GM04504 (cell line): ENCODE measurements around the gene SGCD.

Experiments
- DNase-seq: peaks from one replicate; pipeline ENCODE4 v3.0.0-alpha.2; 2012; ENCODE audit warnings: low read depth

The SGCD gene

DNA sequence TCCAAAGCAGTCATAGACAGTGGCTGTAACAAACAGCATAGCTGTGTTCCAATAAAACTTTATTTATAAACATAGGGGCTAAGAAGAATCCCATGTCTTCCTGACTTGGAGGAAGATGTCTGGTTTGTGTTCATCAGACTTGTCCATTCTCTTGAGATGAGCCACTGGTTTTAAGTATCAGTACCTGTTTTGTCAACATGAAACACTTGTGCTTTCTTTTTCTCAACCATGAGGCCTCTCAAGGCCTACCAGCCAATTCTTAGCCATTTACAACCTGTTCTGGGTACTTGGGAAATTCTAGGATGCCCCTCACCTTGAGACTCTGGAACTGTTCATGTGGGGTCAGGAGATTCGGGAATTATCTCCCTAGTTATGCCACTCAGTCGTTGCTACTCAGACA is 368.8 kb downstream of the SGCD start:
- DNase-seq: no peak

DNA sequence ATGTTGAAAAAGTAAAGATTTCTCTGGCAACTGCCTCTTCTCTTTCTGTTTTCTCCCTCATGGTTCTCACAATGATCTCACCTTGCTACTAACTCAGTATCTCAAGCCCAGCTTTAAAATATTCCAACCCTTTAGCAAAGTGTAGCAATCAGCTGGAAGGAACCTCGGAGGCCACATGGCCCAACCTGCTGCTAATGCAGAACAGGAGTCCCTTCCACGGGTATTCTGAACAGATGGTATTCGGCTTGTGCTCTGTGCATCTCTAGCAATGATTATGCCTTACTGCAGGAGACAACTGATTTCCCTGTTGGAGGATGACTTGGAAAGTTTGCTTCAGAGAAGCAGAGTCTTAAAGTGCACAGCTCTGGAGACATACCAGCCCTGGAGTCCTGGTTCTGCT is 371.4 kb downstream of the SGCD start:
- DNase-seq: no peak

DNA sequence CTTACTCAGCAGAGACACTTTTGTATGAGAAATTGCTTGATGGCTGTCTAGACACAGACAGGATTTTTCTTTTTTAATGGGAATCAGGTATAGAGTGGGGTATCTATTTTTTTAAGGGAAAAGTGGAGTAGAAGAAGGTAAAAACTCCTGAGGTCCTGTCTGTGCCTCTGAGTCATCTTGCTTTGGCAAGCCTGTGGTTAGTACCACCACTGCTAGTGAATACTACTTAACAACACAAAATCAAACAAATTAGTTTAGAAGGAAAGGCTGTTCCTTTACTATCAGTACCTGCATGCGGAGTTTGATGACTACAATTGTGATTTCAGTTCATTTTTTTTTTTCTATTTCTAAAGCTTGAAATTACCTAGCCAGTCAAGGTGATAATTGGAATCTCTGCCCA is 372.2 kb downstream of the SGCD start:
- DNase-seq: no peak

DNA sequence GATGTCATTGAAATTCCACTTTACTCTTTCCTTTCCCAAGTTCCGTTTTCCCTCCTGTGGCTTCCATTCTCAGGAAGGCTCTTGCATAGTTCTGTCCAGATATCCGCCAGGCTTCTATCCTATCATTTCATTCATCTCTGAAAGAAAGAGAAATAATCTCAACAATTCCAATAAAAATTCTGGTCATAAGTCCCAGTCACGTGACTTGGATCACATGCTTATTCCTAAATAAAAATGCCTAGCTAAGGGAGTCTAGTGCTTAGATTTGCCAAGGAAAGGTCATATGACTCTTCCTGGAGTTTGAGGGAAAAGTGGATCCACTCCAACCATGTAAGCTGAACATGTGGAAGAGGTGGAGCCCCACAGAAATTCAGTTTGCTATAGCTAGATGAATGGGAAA is 377.2 kb downstream of the SGCD start:
- no peak for DNase-seq

DNA sequence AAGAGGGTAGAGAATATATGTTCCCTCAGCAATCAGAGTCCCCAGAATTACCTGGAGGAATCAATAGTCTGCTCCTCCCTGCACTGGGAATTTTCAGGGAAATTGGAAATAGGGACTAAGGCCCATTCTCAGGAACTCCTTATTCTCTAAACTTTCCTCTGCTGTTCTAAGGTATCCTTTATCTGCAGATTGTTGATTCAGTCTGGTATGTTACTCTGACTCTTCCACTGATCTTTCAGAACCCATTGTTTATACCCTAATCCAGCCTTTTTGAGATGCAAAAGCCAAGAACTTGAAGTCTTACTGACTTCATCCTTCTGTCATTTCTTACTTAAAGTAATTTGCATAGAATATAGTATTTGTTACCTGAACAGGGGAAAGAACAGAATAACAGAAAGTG is 379.7 kb downstream of the SGCD start:
- no peak for DNase-seq

DNA sequence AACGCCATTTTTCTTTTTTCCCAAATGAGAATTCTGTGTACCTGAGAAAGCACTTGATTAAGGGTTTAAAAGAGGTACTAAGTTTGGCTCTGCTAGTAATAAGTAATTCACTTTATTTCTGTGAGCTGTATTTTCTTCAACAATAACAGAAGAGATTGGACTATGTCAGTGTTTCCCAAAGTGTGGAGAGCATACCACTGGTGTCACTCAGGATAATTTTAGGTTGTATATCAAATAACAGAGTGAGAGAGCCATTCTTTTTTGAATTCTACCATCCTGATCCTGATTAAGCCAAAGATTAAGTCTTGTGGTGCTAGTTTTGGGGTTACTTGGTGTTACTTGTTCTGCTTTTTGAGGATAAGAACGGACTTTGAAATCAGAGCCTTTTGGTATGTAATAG is 380.8 kb downstream of the SGCD start:
- no peak for DNase-seq

DNA sequence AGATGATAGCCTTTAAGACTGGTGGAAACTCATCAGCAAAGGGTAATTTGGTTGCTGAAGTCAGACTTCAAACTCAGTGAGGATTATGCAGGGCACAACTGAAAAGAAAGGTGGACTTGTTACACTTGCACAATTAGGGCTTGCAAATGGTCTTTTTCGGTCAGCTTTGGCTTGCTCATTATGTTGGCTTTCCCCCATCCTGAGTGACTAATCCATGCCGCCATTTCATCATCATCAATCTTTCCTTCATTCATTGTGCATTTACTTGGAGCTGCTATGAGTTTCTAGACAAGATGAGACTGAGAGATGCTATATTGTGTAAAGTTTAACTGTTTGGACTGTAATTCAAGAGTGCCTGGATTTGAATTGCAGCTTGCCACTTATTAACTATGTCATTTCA is 388.3 kb downstream of the SGCD start:
- peak; percentile 25 for DNase-seq

DNA sequence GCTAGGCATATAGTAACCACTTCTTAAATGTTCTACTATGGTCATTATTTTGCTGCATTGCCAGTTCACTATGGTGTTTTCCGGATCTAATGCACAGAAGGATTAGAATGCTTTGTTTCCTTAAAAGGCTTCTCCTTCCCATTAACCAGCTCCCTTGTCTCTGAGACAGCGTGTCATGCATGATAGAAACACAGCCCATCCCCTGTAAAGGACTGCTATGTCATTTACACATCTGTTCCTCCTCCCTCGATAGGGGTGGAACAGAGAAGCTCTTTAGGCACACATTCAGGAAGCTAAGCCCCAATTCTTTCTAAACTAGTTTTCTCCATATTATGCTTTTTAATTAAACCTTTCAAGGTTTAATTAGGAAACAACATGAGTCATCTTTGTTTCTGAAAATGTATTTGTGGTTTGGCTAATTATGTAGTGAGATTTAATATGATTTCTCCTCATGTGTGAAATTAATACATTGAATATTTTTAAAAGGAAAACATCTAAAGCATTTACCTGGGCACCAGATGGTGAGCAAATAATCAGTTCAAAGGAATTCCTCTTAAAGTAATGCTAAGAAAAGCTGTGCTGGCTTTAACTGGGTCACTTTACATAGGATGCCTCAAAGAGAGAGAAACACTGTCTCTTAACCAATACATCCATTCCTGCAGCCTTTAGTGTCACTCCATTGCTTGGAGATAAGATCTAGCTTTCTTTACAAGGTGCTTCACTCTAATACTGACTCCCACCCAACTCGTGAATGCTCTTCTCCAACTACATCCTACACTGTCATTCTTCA is 389.8 kb downstream of the SGCD start:
- DNase-seq: no peak

DNA sequence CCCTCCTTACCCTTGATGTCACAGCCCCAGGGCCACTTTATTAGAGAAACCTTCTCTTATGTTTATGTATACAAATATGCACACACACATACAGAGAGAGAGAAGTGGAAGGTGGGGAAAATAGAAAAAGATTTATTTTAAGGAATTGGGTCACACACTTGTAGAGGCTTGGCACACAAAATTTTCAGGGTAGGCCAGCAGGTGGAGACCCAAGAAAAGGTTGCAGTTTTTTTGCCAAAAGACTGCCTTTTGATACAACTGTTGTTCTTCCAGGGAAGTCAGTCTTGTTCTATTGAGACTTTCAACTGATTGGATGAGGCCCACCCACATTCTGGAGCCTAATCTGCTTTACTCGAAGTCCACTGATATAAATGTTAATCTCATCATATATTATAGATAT is 392.0 kb downstream of the SGCD start:
- DNase-seq: no peak

DNA sequence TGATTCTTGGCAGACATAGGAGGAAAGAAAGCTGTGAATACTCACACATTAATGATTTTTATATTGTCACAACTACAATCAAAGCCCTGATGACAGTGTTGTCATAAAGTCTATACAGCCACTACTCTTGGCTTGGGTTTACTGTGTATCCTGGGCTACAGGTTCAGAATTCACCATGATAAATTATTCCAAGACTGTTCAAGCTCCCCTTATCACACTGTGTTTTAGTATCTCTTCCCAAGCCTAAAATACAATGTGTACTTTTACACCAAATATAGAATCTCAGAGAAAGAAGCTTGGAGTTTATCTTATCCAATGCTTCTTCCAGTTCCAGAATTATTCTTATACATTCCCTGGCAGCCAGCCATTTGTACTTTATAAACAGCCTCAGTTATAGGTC is 395.4 kb downstream of the SGCD start:
- no peak for DNase-seq

DNA sequence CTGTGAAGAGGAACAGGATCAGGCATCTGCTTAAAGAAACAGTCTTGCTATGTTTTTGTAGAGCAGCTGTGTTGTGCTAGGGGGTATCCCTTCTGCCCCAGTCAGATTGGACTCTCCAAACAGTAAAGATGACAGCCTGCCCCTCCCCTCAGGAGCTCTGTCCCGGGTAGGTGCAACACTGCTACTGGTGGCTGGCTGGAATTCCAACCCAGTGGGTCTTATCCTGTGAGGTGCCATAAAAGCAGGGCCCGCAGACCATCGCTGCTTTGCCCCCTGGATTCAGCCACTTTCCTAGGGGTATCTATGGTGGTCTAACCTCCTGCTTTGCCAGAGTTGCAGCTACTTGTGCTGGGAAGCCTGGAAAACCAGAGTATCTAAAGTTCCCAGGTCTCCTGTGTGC is 408.5 kb downstream of the SGCD start:
- no peak for DNase-seq

DNA sequence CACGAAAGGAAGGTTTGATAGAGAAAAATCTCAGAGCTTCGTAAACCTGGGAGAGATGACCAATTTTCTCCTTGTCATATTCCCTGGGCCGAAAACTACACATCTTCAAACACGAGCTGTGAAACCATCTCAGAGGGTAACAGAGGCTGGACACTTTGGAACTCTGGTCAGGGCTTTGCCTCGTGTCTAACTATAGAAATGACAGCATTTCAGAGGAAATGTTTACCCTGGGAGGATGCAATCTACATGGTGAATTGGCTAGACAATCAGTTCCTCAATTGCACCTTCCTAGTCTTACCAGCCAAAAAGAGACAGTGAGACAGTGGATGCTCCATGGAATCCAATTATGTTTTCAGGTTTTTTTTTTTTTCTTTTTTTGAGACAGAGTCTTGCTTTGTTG is 414.6 kb downstream of the SGCD start:
- no peak for DNase-seq

DNA sequence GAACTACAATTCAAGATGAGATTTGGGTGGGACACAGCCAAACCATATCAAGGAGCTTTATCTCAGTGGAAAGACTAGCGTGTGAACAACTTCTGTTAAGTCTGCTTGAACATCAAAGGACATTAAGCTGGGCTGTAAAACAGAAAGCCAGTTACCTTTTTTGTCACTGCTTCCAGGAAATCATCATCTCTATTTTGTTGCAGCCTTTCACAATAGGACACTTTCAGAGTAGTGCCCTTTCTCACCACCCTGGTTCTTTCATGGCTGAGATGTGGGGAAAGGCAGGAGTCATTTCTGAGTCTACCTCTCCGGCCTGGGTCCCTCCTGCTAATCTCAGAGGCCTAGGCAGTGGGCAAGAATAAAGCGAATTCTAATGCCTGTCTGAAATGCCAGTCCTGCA is 426.9 kb downstream of the SGCD start:
- DNase-seq: no peak

DNA sequence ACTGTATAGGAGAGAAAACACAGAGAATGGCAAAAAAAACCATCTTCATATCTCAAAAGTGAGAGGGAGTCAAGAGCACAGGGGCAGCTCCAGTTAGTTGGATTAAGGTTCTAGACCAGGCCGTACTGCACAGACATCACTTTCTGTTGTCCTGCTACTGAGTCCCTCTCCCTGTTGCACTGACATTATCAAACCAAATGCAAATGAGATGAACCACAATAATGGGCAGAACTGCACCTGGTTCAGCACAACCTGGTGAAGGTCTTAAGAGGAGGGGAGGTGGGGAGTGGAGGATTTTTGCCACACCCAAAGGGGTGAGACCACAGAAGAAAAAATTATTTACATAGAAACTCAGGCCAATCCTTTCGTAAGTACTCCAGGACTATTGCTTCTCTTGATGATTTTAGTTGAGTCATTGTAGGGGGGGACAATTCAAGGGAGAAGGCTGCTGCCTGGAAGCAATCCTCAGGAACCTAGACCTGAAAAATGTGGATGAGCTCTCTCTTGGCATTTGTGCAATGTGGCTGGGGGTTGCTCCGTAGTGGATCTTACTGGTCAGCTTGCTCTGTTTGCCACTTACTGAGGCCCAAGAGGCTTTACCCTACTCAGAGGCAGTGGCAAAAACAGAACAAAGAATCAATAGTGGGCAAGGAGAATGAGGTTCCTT is 428.6 kb downstream of the SGCD start:
- no peak for DNase-seq

DNA sequence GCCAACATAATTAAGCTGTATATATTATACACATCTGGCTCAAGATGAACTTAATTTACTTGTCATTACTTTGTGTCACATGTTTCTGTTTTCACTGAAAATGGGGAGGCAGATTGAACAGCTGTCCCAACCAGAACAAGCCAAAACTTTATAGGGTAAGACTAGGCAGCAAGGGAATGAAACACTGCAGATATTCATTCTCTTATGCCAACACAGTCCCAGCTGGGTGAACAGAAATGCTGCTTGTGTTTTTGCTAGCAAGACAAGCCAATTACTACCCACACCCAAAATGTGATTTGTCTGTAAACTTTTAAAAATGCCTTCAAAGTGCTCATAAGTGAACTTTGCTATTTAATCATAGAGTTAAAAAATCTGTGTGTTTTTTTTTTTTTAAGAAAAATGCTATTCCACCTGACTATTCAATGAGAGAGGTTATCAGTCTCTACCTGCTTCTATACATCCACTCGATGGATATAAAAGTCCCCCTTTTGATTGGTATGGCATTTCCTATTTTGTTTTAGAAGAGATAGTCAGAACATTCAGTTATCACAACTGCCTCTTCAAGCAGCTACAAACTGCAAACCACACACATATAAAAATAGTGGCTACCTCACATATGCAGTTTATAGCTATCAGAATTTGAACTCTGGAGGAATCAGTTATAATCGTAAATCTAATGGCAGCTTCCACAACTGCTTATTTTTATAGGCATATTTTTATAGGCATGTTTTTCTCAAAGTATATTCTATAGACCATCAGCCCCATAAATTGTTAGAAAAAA is 431.2 kb downstream of the SGCD start:
- no peak for DNase-seq

DNA sequence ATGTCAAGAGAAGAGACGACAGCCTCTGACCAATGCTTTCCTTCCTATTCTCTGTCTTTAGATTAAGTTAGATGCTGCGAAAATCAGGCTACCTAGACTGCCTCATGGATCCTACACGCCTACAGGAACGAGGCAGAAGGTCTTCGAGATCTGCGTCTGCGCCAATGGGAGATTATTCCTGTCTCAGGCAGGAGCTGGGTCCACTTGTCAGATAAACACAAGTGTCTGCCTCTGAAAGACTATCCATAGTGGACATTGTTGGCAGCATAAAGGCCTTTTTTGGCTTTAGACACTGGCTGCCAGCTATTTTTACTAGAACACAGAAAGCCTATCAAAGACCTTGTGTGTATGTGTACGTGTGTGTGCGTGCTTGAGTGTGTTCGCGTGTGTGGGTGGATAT is 432.2 kb downstream of the SGCD start:
- no peak for DNase-seq

DNA sequence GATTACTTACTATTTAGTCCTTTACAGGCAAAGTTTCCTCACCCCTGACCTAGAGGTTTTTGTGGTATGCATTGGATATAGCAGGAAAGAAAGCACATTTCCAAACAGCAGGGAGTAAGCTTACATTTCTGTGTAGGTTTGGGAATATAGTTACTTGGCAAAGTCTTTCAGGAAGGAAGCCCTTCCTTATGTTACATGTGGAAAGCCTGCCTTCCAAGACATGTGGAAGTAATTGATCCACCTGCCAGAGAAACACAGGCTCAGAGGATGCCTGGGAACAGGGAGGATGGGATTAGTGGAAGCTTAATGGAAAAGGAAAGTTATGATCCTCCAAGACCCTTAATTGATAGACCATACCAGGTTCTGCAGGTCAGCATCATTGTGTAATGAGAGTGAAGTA is 435.8 kb downstream of the SGCD start:
- DNase-seq: no peak

DNA sequence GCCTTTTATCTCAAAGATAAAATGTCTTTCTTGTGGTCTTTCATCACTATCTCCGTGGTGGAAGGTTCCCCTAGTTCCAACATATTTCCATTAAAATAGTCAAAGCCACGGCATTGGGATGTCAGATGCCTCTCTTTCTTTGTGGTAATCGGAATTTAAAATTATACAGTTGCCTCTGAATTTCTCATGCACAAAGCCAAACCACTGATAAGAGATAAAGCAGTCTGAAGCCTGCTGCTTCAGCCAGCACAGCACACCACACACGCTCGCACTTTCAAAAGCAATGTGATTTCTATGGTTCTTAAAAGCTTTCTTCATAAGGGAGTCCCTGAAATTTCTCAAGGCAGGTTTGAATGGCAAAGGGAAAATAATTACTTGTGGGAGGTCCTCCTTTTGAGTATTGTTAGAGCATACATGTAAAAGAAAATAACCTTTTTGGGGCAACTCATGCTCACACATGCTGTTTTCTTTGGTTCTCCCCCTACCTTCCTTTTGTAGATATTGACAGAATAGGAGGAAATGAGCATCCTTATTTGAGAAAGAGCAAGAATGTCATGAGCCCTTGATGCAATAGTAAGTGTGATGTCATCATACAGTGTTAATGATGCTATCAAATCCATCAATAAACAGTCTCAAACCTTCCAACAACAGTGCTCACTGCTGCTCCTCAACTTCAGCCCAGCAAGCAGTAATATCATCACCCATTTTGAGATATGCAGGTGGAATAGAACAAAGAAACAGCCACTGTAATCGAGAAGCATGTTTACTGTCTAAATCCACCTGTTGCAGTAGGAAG is 437.4 kb downstream of the SGCD start:
- no peak for DNase-seq

DNA sequence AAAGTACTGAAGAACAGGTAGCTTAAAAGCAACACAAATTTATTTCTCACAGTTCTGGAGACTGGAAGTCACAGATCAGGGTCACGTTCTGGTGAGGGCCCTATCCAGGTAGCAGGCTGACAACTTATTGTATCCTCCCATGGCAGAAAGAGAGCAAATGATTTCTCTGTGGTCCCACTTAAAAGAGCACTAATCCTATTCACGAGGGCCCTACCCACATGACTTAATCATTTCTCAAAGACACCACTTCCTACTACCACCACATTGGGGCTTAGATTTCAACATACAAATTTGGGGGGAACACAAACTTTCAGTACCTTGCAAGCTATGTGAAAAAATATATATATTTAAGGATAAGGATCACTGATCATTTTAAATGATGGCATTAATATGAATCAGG is 447.3 kb downstream of the SGCD start:
- DNase-seq: no peak

DNA sequence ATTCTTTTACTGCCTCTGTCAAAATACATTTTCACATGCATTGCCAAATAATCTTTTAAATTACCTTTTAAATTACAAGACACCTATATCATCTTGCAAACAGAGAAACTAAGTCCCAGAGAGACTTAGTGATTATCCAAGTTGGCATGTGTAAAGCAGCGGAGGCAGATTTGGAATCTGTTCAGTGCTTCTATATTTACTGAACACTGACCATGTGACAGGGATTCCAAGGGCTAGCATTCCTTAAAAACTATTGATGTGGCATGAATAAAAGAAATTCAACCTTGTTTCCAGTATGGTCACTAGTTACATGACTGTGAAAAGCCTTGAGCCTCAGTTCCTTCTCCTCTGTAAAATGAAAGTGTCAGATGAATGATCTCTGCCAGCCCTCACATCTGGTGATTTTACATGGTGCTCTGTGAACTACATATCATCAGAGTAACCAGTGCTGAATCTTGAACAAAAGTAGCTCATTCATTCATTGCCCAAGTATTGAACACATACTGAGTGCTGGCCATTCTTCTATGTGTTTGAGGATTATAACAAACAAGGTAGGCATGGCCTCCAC is 451.3 kb downstream of the SGCD start:
- DNase-seq: no peak

DNA sequence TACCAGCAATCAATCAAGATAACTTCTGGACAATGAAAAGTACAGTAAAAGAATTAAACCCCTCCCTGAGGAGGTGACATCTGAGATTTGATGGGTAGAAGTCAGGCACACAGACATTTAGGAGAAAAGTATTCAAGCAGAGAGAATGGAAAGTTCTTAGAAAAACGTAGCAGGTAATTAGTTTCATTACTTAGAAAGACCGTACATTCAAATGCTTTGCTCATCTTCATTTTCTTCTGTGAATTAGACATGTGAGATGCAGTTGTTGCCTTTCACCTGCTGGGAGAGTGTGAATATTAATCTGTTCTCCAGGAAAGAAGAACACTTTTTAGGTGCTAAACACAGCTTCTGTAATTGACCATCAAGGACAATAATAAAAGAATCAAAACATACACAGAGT is 451.8 kb downstream of the SGCD start:
- DNase-seq: no peak

DNA sequence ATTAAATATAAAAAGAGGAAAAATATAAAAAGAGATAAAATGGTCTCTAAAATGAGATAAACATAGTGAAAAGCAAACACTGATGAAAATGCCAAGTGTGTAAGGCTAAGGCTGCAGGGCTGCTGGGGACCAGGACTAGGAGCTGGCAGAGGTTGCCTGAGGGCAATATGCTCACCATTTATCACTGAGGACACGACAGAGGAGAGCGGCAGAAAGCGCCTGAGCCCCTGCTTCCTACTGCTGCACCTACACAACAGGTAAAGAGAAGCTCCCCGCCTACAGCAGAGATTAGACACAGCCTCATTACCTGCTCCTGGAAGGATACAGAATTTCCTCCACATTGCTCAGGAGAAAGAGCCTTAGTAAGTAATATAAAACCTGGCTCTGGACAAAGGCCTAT is 452.5 kb downstream of the SGCD start:
- DNase-seq: no peak
